GM12864 (cell line): ENCODE data around the gene PHACTR4.
"Not testable (repeated sequence)": the region's sequence is repeated elsewhere in the genome, so short reads cannot be mapped to it uniquely, and the experiment has no call there.

Experiments used
- DNase-seq: peaks from one replicate; pipeline ENCODE4 v3.0.0-alpha.2; 2011; ENCODE audit warnings: low read depth
- H3K4me3 ChIP-seq: 2 replicates; pipeline ENCODE4 v1.5.1; 2011; ENCODE audit warnings: mild to moderate bottlenecking, low read depth, low read length, control low read depth
- CTCF ChIP-seq: IDR thresholded peaks from 2 replicates; pipeline ENCODE4 v1.5.1; 2011; ENCODE audit warnings: low read depth, mild to moderate bottlenecking, moderate library complexity, low read length, control low read depth, inconsistent platforms; ENCODE audit errors: missing control alignments

Gene PHACTR4

DNA sequence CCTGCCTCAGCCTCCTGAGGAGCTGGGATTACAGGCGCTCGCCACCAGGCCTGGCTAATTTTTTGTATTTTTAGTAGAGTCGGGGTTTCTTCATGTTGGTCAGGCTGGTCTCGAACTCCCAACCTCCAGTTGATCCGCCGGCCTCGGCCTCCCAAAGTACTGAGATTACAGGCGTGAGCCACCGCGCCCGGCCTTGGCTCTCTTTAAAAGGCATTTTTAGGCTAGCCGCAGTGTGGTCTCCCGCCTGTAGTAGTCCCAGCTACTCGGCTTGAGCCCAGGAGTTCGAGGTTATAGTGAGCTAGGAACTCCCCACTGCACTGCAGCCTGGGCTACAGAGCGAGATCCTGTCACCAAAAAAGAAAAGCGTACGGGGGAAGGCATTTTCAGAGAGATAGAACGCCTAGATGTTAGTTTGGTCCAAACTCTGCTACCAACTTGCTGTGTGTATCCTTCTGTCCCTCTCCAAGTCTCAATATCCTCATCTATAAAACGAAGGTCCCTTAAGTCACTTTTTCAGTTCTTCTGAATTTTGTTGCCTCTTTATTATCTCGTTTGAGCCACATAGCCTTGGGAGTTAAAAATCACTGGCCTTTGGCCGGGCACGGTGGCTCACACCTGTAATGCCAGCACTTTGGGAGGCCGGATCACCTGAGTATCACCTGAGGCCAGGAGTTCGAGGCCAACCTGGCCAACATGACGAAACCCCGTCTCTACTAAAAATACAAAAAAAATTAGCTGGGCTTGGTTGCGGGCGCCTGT lies 40.0 kb upstream of the PHACTR4 start:
- peak overlapping the region; percentile 77 for H3K4me3 ChIP-seq
- TF ChIP-seq CTCF = peak; percentile 8
- no peak for DNase-seq

GRCh38 chr1:28338897-28339296 lies 30.6 kb upstream of the PHACTR4 start:
- TF ChIP-seq CTCF = no peak
- no peak for DNase-seq
- H3K4me3 ChIP-seq = no peak overlapping the region

- no peak for DNase-seq
- no peak for TF ChIP-seq CTCF
- H3K4me3 ChIP-seq = no peak overlapping the region
These were observed 30.0 kb upstream of the PHACTR4 start for GRCh38 chr1:28339551-28339950.

GRCh38 chr1:28340221-28340974 lies 29.1 kb upstream of the PHACTR4 start:
- no peak for DNase-seq
- no peak for TF ChIP-seq CTCF
- H3K4me3 ChIP-seq = no peak overlapping the region

- no peak overlapping the region for H3K4me3 ChIP-seq
- no peak for TF ChIP-seq CTCF
- no peak for DNase-seq
These were observed 27.9 kb upstream of the PHACTR4 start for GRCh38 chr1:28341591-28341990.

DNA sequence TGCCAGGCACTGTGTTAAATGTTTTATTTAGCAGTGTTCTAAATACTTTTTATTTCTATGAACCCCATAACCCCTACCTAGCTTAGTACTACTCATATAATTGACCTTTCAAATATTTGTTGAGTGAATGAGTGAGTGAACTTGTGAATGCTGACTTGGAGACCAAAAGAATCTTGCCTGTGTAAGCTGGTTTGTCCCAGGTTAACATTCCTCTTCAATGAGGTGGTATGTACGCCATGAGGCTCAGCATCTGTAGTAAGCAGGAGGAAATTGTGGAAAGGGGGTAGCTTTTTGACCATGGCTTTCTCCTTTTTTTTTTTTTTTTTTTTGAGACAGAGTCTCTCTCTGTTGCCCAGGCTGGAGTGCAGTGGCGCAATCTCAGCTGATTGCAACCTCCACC lies 26.1 kb upstream of the PHACTR4 start:
- DNase-seq = no peak

DNA sequence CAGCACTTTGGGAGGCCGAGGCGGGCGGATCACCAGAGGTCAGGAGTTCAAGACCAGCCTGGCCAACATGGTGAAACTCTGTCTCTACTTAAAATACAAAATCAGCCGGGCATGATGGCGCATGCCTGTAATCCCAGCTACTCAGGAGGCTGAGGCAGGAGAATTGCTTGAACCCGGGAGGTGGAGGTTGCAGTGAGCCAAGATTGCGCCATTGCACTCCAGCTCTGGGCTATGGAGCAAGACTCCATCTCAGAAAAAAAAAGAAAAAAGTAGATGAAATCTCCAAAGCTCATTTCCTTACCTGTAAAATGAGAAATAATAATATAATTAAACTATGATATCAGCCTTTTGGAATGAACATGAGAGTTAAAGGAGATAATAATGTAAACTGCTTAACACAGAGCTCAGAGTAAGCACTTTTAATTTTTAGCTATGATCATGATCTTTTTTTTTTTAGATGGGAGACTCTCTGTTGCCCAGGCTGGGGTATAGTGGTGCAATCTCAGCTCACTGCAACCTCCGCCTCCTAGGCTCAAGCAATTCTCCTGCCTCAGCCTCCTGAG lies 16.2 kb upstream of the PHACTR4 start:
- H3K4me3 ChIP-seq, DNase-seq: not testable (repeated sequence)

More for the DNA sequence above, 26.1 kb upstream of the PHACTR4 start:
- no peak for TF ChIP-seq CTCF
- H3K4me3 ChIP-seq = no peak overlapping the region
